Measurements from ENCODE around the gene VPS37D.
"Not testable (repeated sequence)": the region's sequence is repeated elsewhere in the genome, so short reads cannot be mapped to it uniquely, and the experiment has no call there.

The VPS37D gene

DNA sequence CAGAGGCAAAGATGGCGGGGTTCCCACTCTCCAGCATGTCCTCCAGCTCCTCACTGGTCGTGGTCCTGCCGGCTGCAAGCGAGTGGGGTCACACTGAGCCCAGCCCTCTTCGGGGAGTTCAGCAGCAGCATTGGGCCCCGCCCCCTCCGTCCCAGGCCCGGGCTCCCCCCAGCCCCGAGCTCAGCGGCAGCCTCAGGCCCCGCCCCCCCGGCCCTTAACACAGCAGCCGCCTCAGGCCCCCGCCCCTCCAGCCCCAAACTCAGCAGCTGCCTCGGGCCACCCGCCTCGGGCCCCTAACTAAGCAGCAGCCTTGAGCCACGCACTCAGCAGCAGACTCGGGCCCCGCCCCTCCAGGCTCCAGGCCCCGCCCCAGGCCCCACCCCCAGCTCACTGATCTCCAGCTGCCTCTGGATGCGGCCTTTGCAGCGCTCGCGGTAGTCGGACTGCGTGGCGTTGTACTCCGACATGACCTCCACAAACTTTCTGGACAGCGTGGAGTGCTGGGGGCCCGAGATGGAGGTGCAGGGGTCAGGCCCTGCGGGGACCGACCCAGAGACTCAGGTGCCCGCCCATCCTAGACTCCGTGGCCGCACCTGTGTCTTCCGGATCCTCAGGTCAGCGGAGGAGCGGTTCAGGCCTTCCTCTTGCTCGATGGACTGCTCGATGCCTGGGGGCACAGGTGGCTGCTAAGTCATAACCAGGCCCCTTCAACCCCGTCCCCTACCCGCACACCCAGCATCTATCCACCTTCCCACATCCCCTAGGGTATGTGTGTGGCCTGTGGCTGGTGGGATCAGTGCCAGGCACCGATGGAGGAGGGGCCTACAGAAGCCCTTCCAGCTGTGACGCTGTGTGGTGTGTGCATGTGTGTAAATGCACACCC, 36.4 kb downstream of the VPS37D start:
- no peaks in the 10 kb centered on the region for H3K27me3 ChIP-seq (ENCODE audit: control insufficient read depth in 2 of 2, insufficient read depth in 2 of 2, low read length in 2 of 2)
- peak overlapping the region in 1 of 2 donors; percentile 43 for H3K9ac ChIP-seq (ENCODE audit: low read depth in 1 of 2, low read length in 2 of 2)
- H3K4me1 ChIP-seq (ENCODE audit: control insufficient read depth in 2 of 2, insufficient read depth in 2 of 2, low read length in 2 of 2) = peaks cover 4 to 19% of the 10 kb centered on the region in 2 donors
- H3K27ac ChIP-seq (ENCODE audit: low read depth in 2 of 2, low read length in 2 of 2) = peak overlapping the region; percentile 37 to 43
- H3K9me3 ChIP-seq (ENCODE audit: control insufficient read depth in 2 of 2, low read length in 2 of 2) = no peaks in the 10 kb centered on the region
- peaks cover 2 to 5% of the 10 kb centered on the region in 2 donors for H3K36me3 ChIP-seq (ENCODE audit: control insufficient read depth in 2 of 2, insufficient read depth in 2 of 2, low read length in 2 of 2)
- H3K4me3 ChIP-seq (ENCODE audit: low read length in 2 of 2) = no peak overlapping the region

DNA sequence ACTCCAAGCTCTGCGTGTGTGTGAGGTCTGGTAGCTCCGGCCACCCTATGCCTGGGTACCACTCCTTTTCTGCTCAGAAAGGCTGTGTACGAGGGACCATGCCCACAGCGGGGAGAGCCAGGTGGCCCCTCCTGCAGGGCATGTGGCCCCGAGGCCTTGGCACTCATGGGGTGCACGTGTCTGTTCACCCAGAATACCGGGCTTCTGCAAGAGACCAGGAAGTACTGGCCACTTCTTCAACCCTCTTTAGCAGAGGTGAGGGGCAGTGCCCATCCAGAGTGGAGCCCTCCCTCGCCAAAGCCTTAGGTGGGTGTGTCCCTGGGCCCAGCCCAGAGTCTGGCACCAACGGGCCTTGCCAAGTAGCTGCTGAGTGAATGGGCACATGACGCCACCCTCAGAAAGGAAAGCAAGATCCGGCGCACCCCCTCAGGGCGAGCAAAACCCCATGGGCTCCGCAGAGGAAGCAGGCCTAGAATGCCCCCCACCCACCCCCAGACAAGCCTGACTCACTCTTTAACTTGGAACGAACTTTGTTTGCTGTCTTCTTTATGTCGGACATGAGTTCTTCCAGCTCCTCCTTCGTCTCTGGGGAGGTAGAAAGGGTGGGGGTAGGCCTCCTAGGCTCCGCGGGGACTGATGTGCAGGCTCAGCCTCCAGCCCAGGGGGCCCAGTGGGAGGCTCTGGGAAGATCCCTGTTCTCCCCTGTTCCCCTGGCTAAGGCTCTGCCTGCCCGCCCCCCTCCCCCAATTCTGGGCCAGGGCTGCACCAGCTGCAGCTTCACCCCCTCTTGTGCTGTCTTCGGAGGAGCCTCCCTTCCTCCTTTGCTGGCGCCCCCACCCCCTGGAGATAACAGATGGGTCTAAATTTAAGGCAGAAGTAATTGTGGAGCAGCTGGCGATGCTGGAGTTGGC, 37.3 kb downstream of the VPS37D start:
- H3K9ac ChIP-seq (ENCODE audit: low read depth in 1 of 2, low read length in 2 of 2) = peak overlapping the region in 1 of 2 donors; percentile 43
- peak overlapping the region; percentile 37 to 43 for H3K27ac ChIP-seq (ENCODE audit: low read depth in 2 of 2, low read length in 2 of 2)
- no peak overlapping the region for H3K4me3 ChIP-seq (ENCODE audit: low read length in 2 of 2)
- no peaks in the 10 kb centered on the region for H3K9me3 ChIP-seq (ENCODE audit: control insufficient read depth in 2 of 2, low read length in 2 of 2)
- no peaks in the 10 kb centered on the region for H3K27me3 ChIP-seq (ENCODE audit: control insufficient read depth in 2 of 2, insufficient read depth in 2 of 2, low read length in 2 of 2)
- peaks cover 4 to 19% of the 10 kb centered on the region in 2 donors for H3K4me1 ChIP-seq (ENCODE audit: control insufficient read depth in 2 of 2, insufficient read depth in 2 of 2, low read length in 2 of 2)
- peaks cover 0 to under 1% of the 10 kb centered on the region in 2 donors for H3K36me3 ChIP-seq (ENCODE audit: control insufficient read depth in 2 of 2, insufficient read depth in 2 of 2, low read length in 2 of 2)

GRCh38 chr7:73705551-73705920, 37.9 kb downstream of the VPS37D start:
- Histone ChIP-seq H3K27ac (ENCODE audit: low read depth in 2 of 2, low read length in 2 of 2) (no peak overlapping the region), H3K36me3 (ENCODE audit: control insufficient read depth in 2 of 2, insufficient read depth in 2 of 2, low read length in 2 of 2) (no peaks in the 10 kb centered on the region), H3K4me1 (ENCODE audit: control insufficient read depth in 2 of 2, insufficient read depth in 2 of 2, low read length in 2 of 2) (peaks cover 4 to 19% of the 10 kb centered on the region in 2 donors), H3K4me3 (ENCODE audit: low read length in 2 of 2) (no peak overlapping the region), H3K9me3 (ENCODE audit: control insufficient read depth in 2 of 2, low read length in 2 of 2) (no peaks in the 10 kb centered on the region), H3K27me3 (ENCODE audit: control insufficient read depth in 2 of 2, insufficient read depth in 2 of 2, low read length in 2 of 2) (no peaks in the 10 kb centered on the region), H3K9ac (ENCODE audit: low read depth in 1 of 2, low read length in 2 of 2) (no peak overlapping the region)

DNA sequence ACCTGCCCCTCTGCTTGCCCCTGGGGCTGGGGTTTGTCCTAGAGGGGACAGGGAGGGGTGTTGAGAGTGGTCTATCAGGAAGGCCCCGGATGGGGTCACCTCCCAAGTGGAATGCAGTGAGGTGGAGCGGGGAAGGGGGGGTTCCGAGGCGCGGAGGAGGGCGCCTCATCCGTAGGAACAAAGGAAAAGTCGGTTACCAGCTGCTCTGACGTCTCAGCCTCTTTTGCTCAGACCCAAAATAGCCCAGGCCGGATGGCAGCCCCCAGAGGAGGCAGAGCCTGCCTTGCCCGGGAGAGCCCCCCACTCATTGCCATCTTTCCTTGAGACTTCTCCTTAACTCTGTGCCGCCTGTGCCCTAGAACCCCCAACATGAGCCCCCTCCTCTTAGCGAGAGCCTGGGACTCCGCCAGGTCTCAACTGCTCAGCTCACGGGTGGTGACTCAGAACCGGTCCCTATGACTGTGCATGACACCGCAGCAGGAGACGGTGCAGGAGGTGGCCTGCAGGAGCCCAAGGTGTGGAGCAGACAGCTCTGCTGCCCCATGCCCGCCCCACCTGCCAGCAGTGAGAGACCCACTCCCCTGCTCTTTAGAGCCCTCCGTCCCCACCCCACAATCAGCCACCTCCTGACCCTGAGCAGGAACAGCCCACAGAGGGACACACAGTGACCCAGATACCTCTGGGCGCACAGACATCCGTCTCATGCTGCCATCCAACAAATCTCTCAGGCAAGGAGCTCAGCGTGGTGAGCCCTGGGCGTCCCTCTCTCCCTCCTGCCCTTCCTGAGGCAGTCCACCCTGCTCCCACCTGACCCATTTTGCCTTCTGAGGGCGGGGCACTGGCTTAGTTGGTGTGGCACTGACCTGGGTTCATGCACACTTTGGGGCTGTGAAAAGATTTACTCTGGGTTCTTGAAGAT, 38.8 kb downstream of the VPS37D start:
- Histone ChIP-seq H3K27me3 (ENCODE audit: control insufficient read depth in 2 of 2, insufficient read depth in 2 of 2, low read length in 2 of 2) (no peaks in the 10 kb centered on the region), H3K4me3 (ENCODE audit: low read length in 2 of 2) (no peak overlapping the region), H3K4me1 (ENCODE audit: control insufficient read depth in 2 of 2, insufficient read depth in 2 of 2, low read length in 2 of 2) (peaks cover 4 to 19% of the 10 kb centered on the region in 2 donors), H3K9me3 (ENCODE audit: control insufficient read depth in 2 of 2, low read length in 2 of 2) (no peaks in the 10 kb centered on the region), H3K27ac (ENCODE audit: low read depth in 2 of 2, low read length in 2 of 2) (peak overlapping the region; percentile 38 to 59), H3K9ac (ENCODE audit: low read depth in 1 of 2, low read length in 2 of 2) (no peak overlapping the region), H3K36me3 (ENCODE audit: control insufficient read depth in 2 of 2, insufficient read depth in 2 of 2, low read length in 2 of 2) (no peaks in the 10 kb centered on the region)

GRCh38 chr7:73707045-73707631, 39.5 kb downstream of the VPS37D start:
- H3K4me3 ChIP-seq (ENCODE audit: low read length in 2 of 2) = no peak overlapping the region
- no peaks in the 10 kb centered on the region for H3K9me3 ChIP-seq (ENCODE audit: control insufficient read depth in 2 of 2, low read length in 2 of 2)
- peaks cover 4 to 19% of the 10 kb centered on the region in 2 donors for H3K4me1 ChIP-seq (ENCODE audit: control insufficient read depth in 2 of 2, insufficient read depth in 2 of 2, low read length in 2 of 2)
- H3K27me3 ChIP-seq (ENCODE audit: control insufficient read depth in 2 of 2, insufficient read depth in 2 of 2, low read length in 2 of 2) = no peaks in the 10 kb centered on the region
- no peaks in the 10 kb centered on the region for H3K36me3 ChIP-seq (ENCODE audit: control insufficient read depth in 2 of 2, insufficient read depth in 2 of 2, low read length in 2 of 2)
- no peak overlapping the region for H3K9ac ChIP-seq (ENCODE audit: low read depth in 1 of 2, low read length in 2 of 2)
- peak overlapping the region; percentile 38 to 59 for H3K27ac ChIP-seq (ENCODE audit: low read depth in 2 of 2, low read length in 2 of 2)

GRCh38 chr7:73708961-73709549, 41.4 kb downstream of the VPS37D start:
- no peaks in the 10 kb centered on the region for H3K27me3 ChIP-seq (ENCODE audit: control insufficient read depth in 2 of 2, insufficient read depth in 2 of 2, low read length in 2 of 2)
- H3K9ac ChIP-seq (ENCODE audit: low read depth in 1 of 2, low read length in 2 of 2) = no peak overlapping the region
- H3K9me3 ChIP-seq (ENCODE audit: control insufficient read depth in 2 of 2, low read length in 2 of 2) = no peaks in the 10 kb centered on the region
- no peak overlapping the region for H3K27ac ChIP-seq (ENCODE audit: low read depth in 2 of 2, low read length in 2 of 2)
- H3K4me1 ChIP-seq (ENCODE audit: control insufficient read depth in 2 of 2, insufficient read depth in 2 of 2, low read length in 2 of 2) = peaks cover 4 to 18% of the 10 kb centered on the region in 2 donors
- H3K36me3 ChIP-seq (ENCODE audit: control insufficient read depth in 2 of 2, insufficient read depth in 2 of 2, low read length in 2 of 2) = no peaks in the 10 kb centered on the region
- no peak overlapping the region for H3K4me3 ChIP-seq (ENCODE audit: low read length in 2 of 2)

DNA sequence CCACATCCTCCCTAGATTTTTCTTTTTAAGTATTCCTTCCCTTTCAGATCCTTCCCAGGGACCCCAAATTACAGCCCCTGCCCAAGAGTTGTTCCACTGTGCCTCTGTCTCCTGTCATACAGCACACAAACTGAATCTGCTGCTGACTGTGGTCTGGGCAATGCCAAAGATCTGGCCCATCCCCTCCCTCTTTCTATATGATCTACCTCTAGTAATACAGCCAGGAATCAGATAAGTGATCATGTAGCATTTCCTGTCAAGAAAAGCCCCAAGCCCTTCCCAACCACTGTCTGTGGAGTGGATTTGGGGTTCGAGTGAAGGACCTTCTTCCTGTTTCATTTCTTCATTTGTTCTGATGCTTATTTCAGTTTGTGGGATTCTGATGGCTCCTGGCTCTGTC, 45.1 kb downstream of the VPS37D start:
- Histone ChIP-seq H3K9me3 (ENCODE audit: control insufficient read depth in 2 of 2, low read length in 2 of 2) (no peaks in the 10 kb centered on the region), H3K27ac (ENCODE audit: low read depth in 2 of 2, low read length in 2 of 2) (no peak overlapping the region), H3K4me1 (ENCODE audit: control insufficient read depth in 2 of 2, insufficient read depth in 2 of 2, low read length in 2 of 2) (peaks cover 6 to 8% of the 10 kb centered on the region in 2 donors), H3K9ac (ENCODE audit: low read depth in 1 of 2, low read length in 2 of 2) (no peak overlapping the region), H3K4me3 (ENCODE audit: low read length in 2 of 2) (no peak overlapping the region), H3K27me3 (ENCODE audit: control insufficient read depth in 2 of 2, insufficient read depth in 2 of 2, low read length in 2 of 2) (no peaks in the 10 kb centered on the region), H3K36me3 (ENCODE audit: control insufficient read depth in 2 of 2, insufficient read depth in 2 of 2, low read length in 2 of 2) (no peaks in the 10 kb centered on the region)

- H3K9ac ChIP-seq (ENCODE audit: low read depth in 1 of 2, low read length in 2 of 2) = not testable (repeated sequence)
Measured at GRCh38 chr7:73713319-73713718, 45.7 kb downstream of the VPS37D start.

More at GRCh38 chr7:73713319-73713718, 45.7 kb downstream of the VPS37D start:
- not testable (repeated sequence) for H3K4me3 ChIP-seq (ENCODE audit: low read length in 2 of 2); H3K27ac ChIP-seq (ENCODE audit: low read depth in 2 of 2, low read length in 2 of 2); H3K27me3 ChIP-seq (ENCODE audit: control insufficient read depth in 2 of 2, insufficient read depth in 2 of 2, low read length in 2 of 2); H3K36me3 ChIP-seq (ENCODE audit: control insufficient read depth in 2 of 2, insufficient read depth in 2 of 2, low read length in 2 of 2); H3K4me1 ChIP-seq (ENCODE audit: control insufficient read depth in 2 of 2, insufficient read depth in 2 of 2, low read length in 2 of 2); H3K9me3 ChIP-seq (ENCODE audit: control insufficient read depth in 2 of 2, low read length in 2 of 2)

Data from mucosa of rectum (tissue), 2 donors.